Sigmoid colon (tissue), 7 donors: ENCODE results near the gene FOXK2. TPM values are rescaled to one million over a fixed set of nuclear protein-coding genes. Genes with fewer than 3 reads are reported as not detected.

Experiments
- DNase-seq: peaks from one replicate; pipeline ENCODE4 v3.0.0-alpha.2; 2019
- H3K27ac ChIP-seq, 4 donors: fragments of 200-600 bp; sonication (generic); one replicate each; pipeline ENCODE4 v1.5.1; 2016 to 2019; ENCODE audit warnings: mild to moderate bottlenecking in 1 of 4
- H3K27me3 ChIP-seq, 3 donors: fragments of 200-600 bp; sonication (generic); one replicate each; pipeline ENCODE4 v1.5.1; 2019; ENCODE audit warnings: mild to moderate bottlenecking in 1 of 3
- H3K36me3 ChIP-seq, 4 donors: fragments of 200-600 bp; sonication (generic); one replicate each; pipeline ENCODE4 v1.5.1; 2016 to 2019
- H3K4me1 ChIP-seq, 4 donors: fragments of 200-600 bp; sonication (generic); one replicate each; pipeline ENCODE4 v1.5.1; 2017 to 2019
- H3K4me3 ChIP-seq, 4 donors: fragments of 200-600 bp; sonication (generic); one replicate each; pipeline ENCODE4 v1.5.1; 2017 to 2019; ENCODE audit warnings: mild to moderate bottlenecking in 2 of 4, moderate library complexity in 1 of 4
- H3K9me3 ChIP-seq, 4 donors: fragments of 200-600 bp in 3 of 4; sonication (generic) in 3 of 4; one replicate each; pipeline versions ENCODE4 v1.5.1 to v1.6.1; 2013 to 2019
- CTCF ChIP-seq, 4 experiments: fragments of 450-650 bp in 3 of 4; fragments of 200-600 bp in 1 of 4; IDR thresholded peaks; one replicate each; pipeline ENCODE4 v1.5.1; 2016 to 2019; ENCODE audit warnings: antibody characterized with exemption in 4 of 4, mild to moderate bottlenecking in 3 of 4, moderate library complexity in 2 of 4
- EP300 ChIP-seq, 4 donors: sonication (generic); formaldehyde crosslinking; IDR thresholded peaks; one replicate each; pipeline ENCODE4 v1.6.1; 2017; ENCODE audit warnings: antibody characterized with exemption in 4 of 4
- POLR2A ChIP-seq, 2 donors: fragments of 450-650 bp; IDR thresholded peaks; one replicate each; pipeline ENCODE4 v1.6.1; 2016; ENCODE audit warnings: antibody characterized with exemption in 2 of 2, mild to moderate bottlenecking in 2 of 2, moderate library complexity in 2 of 2
- POLR2AphosphoS5 ChIP-seq, 4 donors: sonication (generic); formaldehyde crosslinking; IDR thresholded peaks; one replicate each; pipeline ENCODE4 v1.6.1; 2017; ENCODE audit warnings: antibody characterized with exemption in 4 of 4
- WGBS, 2 donors: extraction: QIAGEN DNeasy Blood & Tissue Kit; methylation state at CpG; one replicate each; pipeline ENCODE4 v1.1.7; 2013; 5-methylcytosine and 5-hydroxymethylcytosine counted together
- intact Hi-C: fragments of 100-400 bp; cut with DNase I; formaldehyde crosslinking; loops from one replicate; pipeline ENCODE4 v1.15.1; 2023
- polyA plus RNA-seq, 3 donors: library from polyadenylated mRNA; stranded (reverse); fragments of 200-250 nt; gene quantifications; one replicate each; pipeline ENCODE4 v1.2.3, GENCODE V29; 2013
- total RNA-seq, 4 donors: library from RNA; depleted of rRNA; stranded (reverse); fragments of >200 nt; gene quantifications; one replicate each; pipeline ENCODE4 v1.1.0, GENCODE V29; 2016
- donor health status: healthy with polysubstance abuse.
- donor health status: Bipolar disorder and iron deficiency.
- donor health status: healthy.

Gene FOXK2
- total and polyA plus RNA-seq, 7 donors: 10.2 to 56.8 (median 29.3) TPM

- Histone ChIP-seq H3K36me3 (no peaks in the 10 kb centered on the region), H3K27me3 (no peaks in the 10 kb centered on the region), H3K4me3 (no peak overlapping the region), H3K27ac (peak overlapping the region in 2 of 4 donors; percentile 62 to 97), H3K9me3 (no peaks in the 10 kb centered on the region), H3K4me1 (peaks cover 0 to 93% (median 81%) of the 10 kb centered on the region in 4 donors)
- DNase-seq: no peak
- TF ChIP-seq CTCF (IDR thresholded peaks at IDR 0.05) (no peak), POLR2A (IDR thresholded peaks at IDR 0.05) (no peak), POLR2AphosphoS5 (IDR thresholded peaks at IDR 0.05) (no peak), EP300 (IDR thresholded peaks at IDR 0.05) (no peak)
- WGBS, 2 donors: 93 to 95% methylated on average over 4 of the region's 4 CpGs
- intact Hi-C loops: no loop called here
Observed at GRCh38 chr17:82547981-82548380, 28.4 kb downstream of the FOXK2 start.

- no peak for TF ChIP-seq POLR2A (IDR thresholded peaks at IDR 0.05)
- peak in 1 of 4 donors; percentile 64 for TF ChIP-seq EP300 (IDR thresholded peaks at IDR 0.05)
- TF ChIP-seq POLR2AphosphoS5 (IDR thresholded peaks at IDR 0.05): peak in 2 of 4 donors; percentile 29 to 64
- H3K9me3 ChIP-seq: no peaks in the 10 kb centered on the region
- no peaks in the 10 kb centered on the region for H3K36me3 ChIP-seq
- no peak overlapping the region for H3K4me3 ChIP-seq
- intact Hi-C loops: no loop called here
- peaks cover 0 to 94% (median 81%) of the 10 kb centered on the region in 4 donors for H3K4me1 ChIP-seq
- DNase-seq: peak; percentile 76
- peak overlapping the region in 3 of 4 donors; percentile 58 to 97 (median 62) for H3K27ac ChIP-seq
- no peaks in the 10 kb centered on the region for H3K27me3 ChIP-seq
- 9 to 32% methylated on average over 15 of the region's 15 CpGs for WGBS, 2 donors
Observed at GRCh38 chr17:82548681-82549303, 29.3 kb downstream of the FOXK2 start.

- H3K27me3 ChIP-seq: no peaks in the 10 kb centered on the region
- no peak for TF ChIP-seq EP300 (IDR thresholded peaks at IDR 0.05)
- peak; percentile 18 to 34 (median 24) for TF ChIP-seq POLR2AphosphoS5 (IDR thresholded peaks at IDR 0.05)
- no peak for TF ChIP-seq POLR2A (IDR thresholded peaks at IDR 0.05)
- TF ChIP-seq CTCF (IDR thresholded peaks at IDR 0.05): peak; percentile 71 to 76 (median 76)
- peaks cover 0 to 87% (median 75%) of the 10 kb centered on the region in 4 donors for H3K4me1 ChIP-seq
- DNase-seq: peak; percentile 91
- no peaks in the 10 kb centered on the region for H3K36me3 ChIP-seq
- H3K4me3 ChIP-seq: no peak overlapping the region
- WGBS, 2 donors: 35 to 46% methylated on average over 13 of the region's 13 CpGs
- H3K27ac ChIP-seq: peak overlapping the region; percentile 47 to 88 (median 83)
- intact Hi-C loops: loop anchor here (5.0 kb wide), 1 partner anchor 200 kb away; no protein-coding TSS in a partner anchor
- H3K9me3 ChIP-seq: no peaks in the 10 kb centered on the region
Observed at GRCh38 chr17:82551779-82552457, 32.4 kb downstream of the FOXK2 start.

GRCh38 chr17:82552580-82552979 is 33.0 kb downstream of the FOXK2 start:
- H3K4me3 ChIP-seq: no peak overlapping the region
- H3K4me1 ChIP-seq: peaks cover 0 to 93% (median 72%) of the 10 kb centered on the region in 4 donors
- 92 to 93% methylated on average over 13 of the region's 13 CpGs for WGBS, 2 donors
- no peak for DNase-seq
- no peaks in the 10 kb centered on the region for H3K27me3 ChIP-seq
- no peaks in the 10 kb centered on the region for H3K9me3 ChIP-seq
- intact Hi-C loops: loop anchor here (5.0 kb wide), 1 partner anchor 200 kb away; no protein-coding TSS in a partner anchor
- no peaks in the 10 kb centered on the region for H3K36me3 ChIP-seq
- no peak for TF ChIP-seq POLR2A (IDR thresholded peaks at IDR 0.05)
- no peak for TF ChIP-seq CTCF (IDR thresholded peaks at IDR 0.05)
- TF ChIP-seq EP300 (IDR thresholded peaks at IDR 0.05): no peak
- TF ChIP-seq POLR2AphosphoS5 (IDR thresholded peaks at IDR 0.05): no peak
- H3K27ac ChIP-seq: peak overlapping the region; percentile 75 to 88 (median 83)
